NCI-H748 (cell line): ENCODE measurements around the gene MCFD2.

Source experiments
- DNase-seq: peaks from one replicate; lab custom pipeline; 2025; ENCODE audit not compliant: unreplicated experiment; lab: John Stamatoyannopoulos, UW

The MCFD2 gene

GRCh38 chr2:46852598-46852997, 63.0 kb downstream of the MCFD2 start:
- no peak for DNase-seq

GRCh38 chr2:46852124-46852523, 63.5 kb downstream of the MCFD2 start:
- no peak for DNase-seq
